Esophagus squamous epithelium (tissue), 4 donors: ENCODE data around the gene FGF18.

Experiments
- POLR2A ChIP-seq, 4 donors: fragments of 450-650 bp; IDR thresholded peaks; one replicate each; pipeline ENCODE4 v1.6.1; 2017; ENCODE audit warnings: antibody characterized with exemption in 4 of 4, mild to moderate bottlenecking in 4 of 4, moderate library complexity in 3 of 4
- TF ChIP-seq, protein P1 (sequence below), 6 experiments: fragments of 450-650 bp in 4 of 6; fragments of 200-600 bp in 2 of 6; sonication (generic) in 2 of 6; IDR thresholded peaks; one replicate each; pipeline ENCODE4 v1.5.1; 2016 to 2019; ENCODE audit warnings: antibody characterized with exemption in 6 of 6, mild to moderate bottlenecking in 4 of 6, moderate library complexity in 4 of 6

DNA sequence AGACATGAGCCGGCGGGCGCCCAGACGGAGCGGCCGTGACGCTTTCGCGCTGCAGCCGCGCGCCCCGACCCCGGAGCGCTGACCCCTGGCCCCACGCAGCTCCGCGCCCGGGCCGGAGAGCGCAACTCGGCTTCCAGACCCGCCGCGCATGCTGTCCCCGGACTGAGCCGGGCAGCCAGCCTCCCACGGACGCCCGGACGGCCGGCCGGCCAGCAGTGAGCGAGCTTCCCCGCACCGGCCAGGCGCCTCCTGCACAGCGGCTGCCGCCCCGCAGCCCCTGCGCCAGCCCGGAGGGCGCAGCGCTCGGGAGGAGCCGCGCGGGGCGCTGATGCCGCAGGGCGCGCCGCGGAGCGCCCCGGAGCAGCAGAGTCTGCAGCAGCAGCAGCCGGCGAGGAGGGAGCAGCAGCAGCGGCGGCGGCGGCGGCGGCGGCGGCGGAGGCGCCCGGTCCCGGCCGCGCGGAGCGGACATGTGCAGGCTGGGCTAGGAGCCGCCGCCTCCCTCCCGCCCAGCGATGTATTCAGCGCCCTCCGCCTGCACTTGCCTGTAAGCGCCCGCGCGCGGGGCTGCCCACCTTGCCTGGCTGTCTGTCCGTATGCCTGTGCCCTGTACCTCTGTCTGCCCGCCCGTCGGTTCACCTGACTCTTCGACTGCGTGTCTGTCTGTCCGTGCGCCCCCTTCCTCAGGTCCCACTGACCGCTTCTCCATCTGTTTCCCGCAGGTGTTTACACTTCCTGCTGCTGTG is 412 bp downstream of the FGF18 start:
- TF ChIP-seq, protein P1, sequence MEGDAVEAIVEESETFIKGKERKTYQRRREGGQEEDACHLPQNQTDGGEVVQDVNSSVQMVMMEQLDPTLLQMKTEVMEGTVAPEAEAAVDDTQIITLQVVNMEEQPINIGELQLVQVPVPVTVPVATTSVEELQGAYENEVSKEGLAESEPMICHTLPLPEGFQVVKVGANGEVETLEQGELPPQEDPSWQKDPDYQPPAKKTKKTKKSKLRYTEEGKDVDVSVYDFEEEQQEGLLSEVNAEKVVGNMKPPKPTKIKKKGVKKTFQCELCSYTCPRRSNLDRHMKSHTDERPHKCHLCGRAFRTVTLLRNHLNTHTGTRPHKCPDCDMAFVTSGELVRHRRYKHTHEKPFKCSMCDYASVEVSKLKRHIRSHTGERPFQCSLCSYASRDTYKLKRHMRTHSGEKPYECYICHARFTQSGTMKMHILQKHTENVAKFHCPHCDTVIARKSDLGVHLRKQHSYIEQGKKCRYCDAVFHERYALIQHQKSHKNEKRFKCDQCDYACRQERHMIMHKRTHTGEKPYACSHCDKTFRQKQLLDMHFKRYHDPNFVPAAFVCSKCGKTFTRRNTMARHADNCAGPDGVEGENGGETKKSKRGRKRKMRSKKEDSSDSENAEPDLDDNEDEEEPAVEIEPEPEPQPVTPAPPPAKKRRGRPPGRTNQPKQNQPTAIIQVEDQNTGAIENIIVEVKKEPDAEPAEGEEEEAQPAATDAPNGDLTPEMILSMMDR (IDR thresholded peaks at IDR 0.05) = no peak
- no peak for TF ChIP-seq POLR2A (IDR thresholded peaks at IDR 0.05)
